ENCODE measurements around the gene COL23A1. TPM values are rescaled to one million over a fixed set of nuclear protein-coding genes. Genes with fewer than 3 reads are reported as not detected.

COL23A1 gene
- total RNA-seq, 1 experiment from 2014 or later, result not detected

DNA sequence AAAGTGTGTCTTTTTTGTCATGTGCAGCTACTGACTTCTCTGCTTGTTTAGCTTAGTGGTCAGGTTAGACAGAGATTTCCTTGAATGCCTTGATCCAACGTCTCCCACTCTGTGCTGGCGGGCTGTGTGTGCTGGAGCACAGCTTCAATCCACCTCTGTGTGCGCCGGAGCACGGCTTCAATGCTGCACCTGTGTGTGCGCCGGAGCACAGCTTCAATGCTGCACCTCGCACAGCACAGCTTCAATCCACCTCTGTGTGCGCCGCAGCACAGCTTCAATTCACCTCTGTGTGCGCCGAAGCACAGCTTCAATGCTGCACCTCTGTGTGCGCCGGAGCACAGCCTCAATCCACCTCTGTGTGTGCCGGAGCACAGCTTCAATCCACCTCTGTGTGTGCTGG lies 288.6 kb downstream of the COL23A1 start:
- Histone ChIP-seq H3K27ac (ENCODE audit: low read length) (no peak overlapping the region), H3F3A (ENCODE audit: low read length, unreplicated experiment) (no peaks in the 10 kb centered on the region), H3K4me3 (ENCODE audit: low read length) (no peak overlapping the region), H2AFZ (ENCODE audit: low read length) (no peak overlapping the region), H3K79me2 (ENCODE audit: low read length) (no peaks in the 10 kb centered on the region), H3K9me2 (replicated peaks; ENCODE audit: low read length) (no peaks in the 10 kb centered on the region), H3K36me3 (ENCODE audit: low read depth, low read length) (no peaks in the 10 kb centered on the region), H3K27me3 (ENCODE audit: low read length) (no peaks in the 10 kb centered on the region), H3K9ac (ENCODE audit: low read length) (no peak overlapping the region), H3K9me3 (ENCODE audit: low read length) (no peaks in the 10 kb centered on the region), H3K4me1 (ENCODE audit: insufficient read depth, low read length) (peaks cover 16% of the 10 kb centered on the region), H3K4me2 (ENCODE audit: low read length) (no peak overlapping the region), H4K20me1 (ENCODE audit: low read length) (no peaks in the 10 kb centered on the region)
- no TSS peak for BruUV-seq (replicated peaks)
- DNase-seq (no peak), ATAC-seq (no peak)
- TF ChIP-seq EZH2 (IDR thresholded peaks at IDR 0.05; ENCODE audit: low read length, unreplicated experiment) (no peak), EZH2phosphoT487 (IDR thresholded peaks at IDR 0.05; ENCODE audit: borderline replicate concordance, low read length) (no peak)
- TF ChIP-seq, protein P1, sequence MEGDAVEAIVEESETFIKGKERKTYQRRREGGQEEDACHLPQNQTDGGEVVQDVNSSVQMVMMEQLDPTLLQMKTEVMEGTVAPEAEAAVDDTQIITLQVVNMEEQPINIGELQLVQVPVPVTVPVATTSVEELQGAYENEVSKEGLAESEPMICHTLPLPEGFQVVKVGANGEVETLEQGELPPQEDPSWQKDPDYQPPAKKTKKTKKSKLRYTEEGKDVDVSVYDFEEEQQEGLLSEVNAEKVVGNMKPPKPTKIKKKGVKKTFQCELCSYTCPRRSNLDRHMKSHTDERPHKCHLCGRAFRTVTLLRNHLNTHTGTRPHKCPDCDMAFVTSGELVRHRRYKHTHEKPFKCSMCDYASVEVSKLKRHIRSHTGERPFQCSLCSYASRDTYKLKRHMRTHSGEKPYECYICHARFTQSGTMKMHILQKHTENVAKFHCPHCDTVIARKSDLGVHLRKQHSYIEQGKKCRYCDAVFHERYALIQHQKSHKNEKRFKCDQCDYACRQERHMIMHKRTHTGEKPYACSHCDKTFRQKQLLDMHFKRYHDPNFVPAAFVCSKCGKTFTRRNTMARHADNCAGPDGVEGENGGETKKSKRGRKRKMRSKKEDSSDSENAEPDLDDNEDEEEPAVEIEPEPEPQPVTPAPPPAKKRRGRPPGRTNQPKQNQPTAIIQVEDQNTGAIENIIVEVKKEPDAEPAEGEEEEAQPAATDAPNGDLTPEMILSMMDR (conservative IDR thresholded peaks at IDR 0.05; ENCODE audit: low read depth, low read length), result no peak
- ChIA-PET CTCF (no interaction called here), POLR2A (ENCODE audit: unreplicated experiment) (no interaction called here)
- intact Hi-C loops (cut with micrococcal nuclease), result no loop called here

DNA sequence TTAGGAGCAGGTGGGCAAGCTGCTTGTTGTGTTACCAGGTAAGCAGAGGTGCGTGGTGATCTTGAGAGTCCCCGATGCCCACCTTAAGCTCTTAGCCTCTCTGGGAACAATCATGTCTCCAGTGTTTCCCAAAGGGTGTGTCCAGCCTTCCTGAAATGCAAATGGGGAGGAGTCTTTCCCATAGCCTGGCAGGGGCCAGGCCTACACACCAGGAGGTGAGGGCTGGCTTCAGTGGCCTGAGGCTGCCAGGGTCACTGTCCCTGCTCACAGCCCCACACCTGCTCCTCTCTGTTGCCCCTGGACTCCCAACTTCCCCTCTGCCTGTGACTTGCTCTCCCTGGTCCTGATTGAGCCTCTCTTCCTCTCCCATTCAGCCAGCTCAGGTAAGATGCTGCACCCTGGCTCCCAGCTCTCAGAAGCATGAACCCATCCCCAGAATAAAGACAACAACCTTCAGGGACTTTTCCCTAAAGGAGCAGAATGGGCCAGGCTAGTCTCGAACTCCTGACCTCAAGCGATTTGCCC lies 291.8 kb downstream of the COL23A1 start:
- Histone ChIP-seq H3K27me3 (ENCODE audit: low read length) (no peaks in the 10 kb centered on the region), H3K4me3 (ENCODE audit: low read length) (no peak overlapping the region), H3K9me3 (ENCODE audit: low read length) (no peaks in the 10 kb centered on the region), H3K79me2 (ENCODE audit: low read length) (no peaks in the 10 kb centered on the region), H3K4me2 (ENCODE audit: low read length) (no peak overlapping the region), H3K9ac (ENCODE audit: low read length) (no peak overlapping the region), H4K20me1 (ENCODE audit: low read length) (no peaks in the 10 kb centered on the region), H2AFZ (ENCODE audit: low read length) (no peak overlapping the region), H3K36me3 (ENCODE audit: low read depth, low read length) (no peaks in the 10 kb centered on the region), H3K4me1 (ENCODE audit: insufficient read depth, low read length) (no peaks in the 10 kb centered on the region), H3F3A (ENCODE audit: low read length, unreplicated experiment) (no peaks in the 10 kb centered on the region), H3K27ac (ENCODE audit: low read length) (no peak overlapping the region), H3K9me2 (replicated peaks; ENCODE audit: low read length) (no peaks in the 10 kb centered on the region)
- ChIA-PET CTCF (no interaction called here), POLR2A (ENCODE audit: unreplicated experiment) (no interaction called here)
- intact Hi-C loops (cut with micrococcal nuclease), result no loop called here
- ATAC-seq (no peak), DNase-seq (no peak)
- TF ChIP-seq, protein P1 (conservative IDR thresholded peaks at IDR 0.05; ENCODE audit: low read depth, low read length), result no peak
- no TSS peak for BruUV-seq (replicated peaks)

DNA sequence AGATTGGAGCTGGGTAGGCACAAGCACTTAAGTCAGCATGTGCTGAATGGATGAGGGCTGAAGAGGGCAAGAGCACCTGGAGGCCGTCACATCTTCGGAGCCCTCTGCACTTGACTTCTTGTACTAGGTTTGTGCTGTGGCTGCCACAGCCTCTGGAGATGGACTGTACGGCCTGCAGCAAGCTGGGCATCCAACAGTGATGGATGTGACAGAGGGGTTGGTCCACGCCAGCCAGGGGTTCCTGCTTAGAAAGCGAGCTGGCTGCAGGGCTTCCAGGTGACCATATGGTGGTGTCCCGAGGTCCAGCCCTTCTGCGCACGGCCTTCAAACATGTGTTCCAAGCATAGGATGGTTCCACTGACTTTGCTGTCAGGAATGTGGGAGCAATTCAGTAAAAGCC lies 292.4 kb downstream of the COL23A1 start:
- ChIA-PET POLR2A (ENCODE audit: unreplicated experiment) (no interaction called here), CTCF (no interaction called here)
- Histone ChIP-seq H3K9me3 (ENCODE audit: low read length) (no peaks in the 10 kb centered on the region), H3K36me3 (ENCODE audit: low read depth, low read length) (no peaks in the 10 kb centered on the region), H3K4me2 (ENCODE audit: low read length) (no peak overlapping the region), H3K4me1 (ENCODE audit: insufficient read depth, low read length) (no peaks in the 10 kb centered on the region), H3K27ac (ENCODE audit: low read length) (no peak overlapping the region), H3K9ac (ENCODE audit: low read length) (no peak overlapping the region), H3F3A (ENCODE audit: low read length, unreplicated experiment) (no peaks in the 10 kb centered on the region), H3K9me2 (replicated peaks; ENCODE audit: low read length) (no peaks in the 10 kb centered on the region), H3K79me2 (ENCODE audit: low read length) (no peaks in the 10 kb centered on the region), H4K20me1 (ENCODE audit: low read length) (no peaks in the 10 kb centered on the region), H3K4me3 (ENCODE audit: low read length) (no peak overlapping the region), H2AFZ (ENCODE audit: low read length) (no peak overlapping the region), H3K27me3 (ENCODE audit: low read length) (no peaks in the 10 kb centered on the region)
- intact Hi-C loops (cut with micrococcal nuclease), result no loop called here
- DNase-seq, result no peak
- ATAC-seq, result no peak
- no peak for TF ChIP-seq EZH2 (IDR thresholded peaks at IDR 0.05; ENCODE audit: low read length, unreplicated experiment)
- TF ChIP-seq, protein P1 (conservative IDR thresholded peaks at IDR 0.05; ENCODE audit: low read depth, low read length), result no peak
- no peak for TF ChIP-seq EZH2phosphoT487 (IDR thresholded peaks at IDR 0.05; ENCODE audit: borderline replicate concordance, low read length)
- no TSS peak for BruUV-seq (replicated peaks)

Data from PC-3 (cell line).